SK-N-SH (cell line): ENCODE measurements around the gene PDE8A. TPM values are rescaled to one million over a fixed set of nuclear protein-coding genes. Genes with fewer than 3 reads are reported as not detected.
"Not testable (repeated sequence)": the region's sequence is repeated elsewhere in the genome, so short reads cannot be mapped to it uniquely, and the experiment has no call there.

Source experiments
- CTCF ChIA-PET: fragments of 300-600, 350-600 bp; formaldehyde crosslinking; extraction: SDS; loops from one replicate; lab custom pipeline; 2021; lab: Yijun Ruan, JAX
- POLR2A ChIA-PET: fragments of 350-600 bp; sonication (Branson Sonifier 250); formaldehyde crosslinking; extraction: SDS; loops from one replicate; lab custom pipeline; 2020; ENCODE audit warnings: antibody characterized with exemption, inconsistent platforms; lab: Yijun Ruan, JAX
- DNase-seq: peaks from one replicate; pipeline ENCODE4 v3.0.0; 2012
- H2AFZ ChIP-seq: fragments of 200-600 bp; sonication (generic); 2 replicates; pipeline ENCODE4 v1.8.1; 2016; ENCODE audit warnings: antibody characterized with exemption, mild to moderate bottlenecking, low read depth
- H3F3A ChIP-seq: fragments of 200-600 bp; sonication (generic); replicated peaks from 2 replicates; pipeline ENCODE3; 2016; ENCODE audit warnings: antibody characterized with exemption, mild to moderate bottlenecking; ENCODE audit not compliant: insufficient read depth
- H3K27ac ChIP-seq, 2 experiments: fragments of 200-500 bp in 1 of 2; fragments of 200-600 bp in 1 of 2; sonication (Bioruptor generic) in 1 of 2; sonication (generic), shearing (Covaris generic) in 1 of 2; 2 replicates each; pipeline versions ENCODE4 v1.5.1 to v1.6.1; 2014 to 2016; ENCODE audit warnings: low read depth in 2 of 2, inconsistent platforms in 1 of 2, low read length in 1 of 2, mild to moderate bottlenecking in 1 of 2, mixed read lengths in 1 of 2
- H3K27me3 ChIP-seq: fragments of 200-600 bp; sonication (generic), shearing (Covaris generic); 2 replicates; pipeline ENCODE4 v1.6.1; 2016; ENCODE audit warnings: mixed run types; ENCODE audit not compliant: insufficient read depth
- H3K36me3 ChIP-seq, 2 experiments: fragments of 200-500 bp in 1 of 2; fragments of 200-600 bp in 1 of 2; sonication (Bioruptor generic) in 1 of 2; sonication (generic) in 1 of 2; replicated peaks in 1 of 2; 2 replicates each; pipeline versions ENCODE3 to v1.5.1; 2014 to 2016; ENCODE audit warnings: low read length in 1 of 2, mild to moderate bottlenecking in 1 of 2; ENCODE audit not compliant: insufficient read depth in 2 of 2, control insufficient read depth in 1 of 2
- H3K4me1 ChIP-seq, 2 experiments: fragments of 200-500 bp in 1 of 2; fragments of 200-600 bp in 1 of 2; sonication (Bioruptor generic) in 1 of 2; sonication (generic), shearing (Covaris generic) in 1 of 2; 2 replicates each; pipeline versions ENCODE4 v1.5.1 to v1.6.1; 2014 to 2016; ENCODE audit warnings: low read depth in 1 of 2, low read length in 1 of 2, mixed run types in 1 of 2; ENCODE audit not compliant: insufficient read depth in 2 of 2, control insufficient read depth in 1 of 2
- H3K4me2 ChIP-seq: fragments of 200-600 bp; sonication (generic), shearing (Covaris generic); 2 replicates; pipeline ENCODE4 v1.6.1; 2017; ENCODE audit warnings: mixed run types
- H3K4me3 ChIP-seq, 2 experiments: fragments of 200-500 bp in 1 of 2; fragments of 200-600 bp in 1 of 2; sonication (Bioruptor generic) in 1 of 2; sonication (generic), shearing (Covaris generic) in 1 of 2; 2 replicates each; pipeline versions ENCODE4 v1.5.1 to v1.8.1; 2014 to 2016; ENCODE audit warnings: low read depth in 2 of 2, inconsistent platforms in 1 of 2, low read length in 1 of 2, mild to moderate bottlenecking in 1 of 2, mixed read lengths in 1 of 2, moderate library complexity in 1 of 2
- H3K79me2 ChIP-seq: fragments of 200-600 bp; sonication (generic); 2 replicates; pipeline ENCODE4 v1.8.1; 2017; ENCODE audit warnings: mild to moderate bottlenecking; ENCODE audit not compliant: insufficient read depth
- H3K9ac ChIP-seq: fragments of 200-600 bp; sonication (generic); 2 replicates; pipeline ENCODE4 v1.6.1; 2017; ENCODE audit warnings: mixed run types
- H3K9me2 ChIP-seq: fragments of 200-600 bp; sonication (generic); 2 replicates; pipeline ENCODE4 v1.6.1; 2017; ENCODE audit warnings: mixed run types
- H3K9me3 ChIP-seq: fragments of 200-600 bp; sonication (generic); 2 replicates; pipeline ENCODE4 v1.6.1; 2017; ENCODE audit warnings: mixed run types, mild to moderate bottlenecking, moderate library complexity
- H4K20me1 ChIP-seq: fragments of 200-600 bp; sonication (generic); 2 replicates; pipeline ENCODE4 v1.6.1; 2017; ENCODE audit warnings: mild to moderate bottlenecking, mixed run types; ENCODE audit not compliant: insufficient read depth
- EP300 ChIP-seq, 2 experiments: IDR thresholded peaks; 2 replicates each; pipeline versions ENCODE4 v1.4.0 to v1.6.1; 2012; ENCODE audit warnings: borderline replicate concordance in 1 of 2, low read depth in 1 of 2, low read length in 1 of 2
- FOSL2 ChIP-seq: IDR thresholded peaks from 2 replicates; pipeline ENCODE4 v1.4.0; 2012; ENCODE audit warnings: low read depth, mild to moderate bottlenecking, moderate library complexity, borderline replicate concordance
- FOXJ3 ChIP-seq: sonication (generic); formaldehyde crosslinking; IDR thresholded peaks from 2 replicates; pipeline ENCODE4 v1.5.1; 2020; ENCODE audit warnings: mild to moderate bottlenecking, missing genetic modification reagents
- FOXM1 ChIP-seq: IDR thresholded peaks from 2 replicates; pipeline ENCODE4 v1.4.0; 2012; ENCODE audit warnings: low read depth, mild to moderate bottlenecking
- NFIC ChIP-seq: IDR thresholded peaks from 2 replicates; pipeline ENCODE4 v1.4.0; 2012; ENCODE audit warnings: borderline replicate concordance
- POLR2AphosphoS5 ChIP-seq: IDR thresholded peaks from 2 replicates; pipeline ENCODE4 v1.6.1; 2012; ENCODE audit warnings: low read depth, low read length
- RAD21 ChIP-seq: IDR thresholded peaks from 2 replicates; pipeline ENCODE4 v1.6.1; 2012; ENCODE audit warnings: mild to moderate bottlenecking, low read length
- RCOR1 ChIP-seq: fragments of 150-350 bp; IDR thresholded peaks from 2 replicates; pipeline ENCODE4 v1.6.1; 2017; ENCODE audit warnings: antibody characterized with exemption, low read length
- RFX5 ChIP-seq: IDR thresholded peaks from 2 replicates; pipeline ENCODE4 v1.6.1; 2012; ENCODE audit warnings: mild to moderate bottlenecking, improper control_type of control experiment, low read length
- SIN3A ChIP-seq: IDR thresholded peaks from 2 replicates; pipeline ENCODE4 v1.6.1; 2012; ENCODE audit warnings: low read depth, mild to moderate bottlenecking, low read length, moderate library complexity, borderline replicate concordance
- SMC3 ChIP-seq: IDR thresholded peaks from 2 replicates; pipeline ENCODE4 v1.6.1; 2012; ENCODE audit warnings: low read depth, low read length, improper control_type of control experiment
- TCF12 ChIP-seq: IDR thresholded peaks from 2 replicates; pipeline ENCODE4 v1.4.0; 2012
- WGBS: methylation state at CpG from one replicate; pipeline ENCODE4 v1.1.6; 2017; ENCODE audit warnings: low lambda C conversion rate; 5-methylcytosine and 5-hydroxymethylcytosine counted together
- polyA plus RNA-seq, 3 experiments: library from polyadenylated mRNA; depleted of rRNA; stranded (reverse); fragments of >200 nt; gene quantifications; 2 replicates each; pipeline ENCODE4 v1.2.3, GENCODE V29; 2012
- TF ChIP-seq, protein P1 (sequence below): fragments of 150-350 bp; IDR thresholded peaks from 2 replicates; pipeline ENCODE4 v1.6.1; 2016; ENCODE audit warnings: mild to moderate bottlenecking, low read depth, low read length
- TF ChIP-seq, protein P2 (sequence below): fragments of 150-350 bp; IDR thresholded peaks from 2 replicates; pipeline ENCODE4 v1.6.1; 2017; ENCODE audit warnings: antibody characterized with exemption, low read length, low read depth, borderline replicate concordance
- TF ChIP-seq, protein P3 (sequence below): fragments of 200-600 bp; sonication (generic); IDR thresholded peaks from 2 replicates; pipeline ENCODE4 v1.6.1; 2017; ENCODE audit warnings: antibody characterized with exemption, mild to moderate bottlenecking, moderate library complexity
- TF ChIP-seq, protein P4 (sequence below): IDR thresholded peaks from 2 replicates; pipeline ENCODE4 v1.6.1; 2012; ENCODE audit warnings: mild to moderate bottlenecking, low read depth, low read length, moderate library complexity

PDE8A gene
- polyA plus RNA-seq, 1 of the 3 experiments (the other 2 are of a cell fraction) = 13.4 TPM

DNA sequence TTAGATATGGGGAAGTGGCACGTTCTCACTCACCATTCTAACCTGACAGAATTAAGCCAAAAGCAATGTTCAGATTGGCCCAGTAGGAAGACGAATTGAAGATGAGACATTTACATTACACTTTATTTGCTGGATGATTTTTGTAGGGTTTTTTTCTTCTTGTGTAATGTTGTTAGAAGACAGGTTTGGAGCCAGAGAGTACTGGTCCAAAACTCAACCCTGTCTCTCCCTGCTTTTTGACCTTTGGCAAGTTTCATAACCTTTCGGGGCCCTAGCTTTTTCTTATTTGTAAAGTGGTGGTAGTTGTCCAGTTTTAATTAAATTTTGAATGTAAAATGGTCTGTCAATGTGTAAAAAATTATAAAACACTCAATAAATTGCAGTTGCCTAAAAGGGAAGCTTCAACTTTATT lies 29.5 kb downstream of the PDE8A start (continued):
- TF ChIP-seq, protein P1, sequence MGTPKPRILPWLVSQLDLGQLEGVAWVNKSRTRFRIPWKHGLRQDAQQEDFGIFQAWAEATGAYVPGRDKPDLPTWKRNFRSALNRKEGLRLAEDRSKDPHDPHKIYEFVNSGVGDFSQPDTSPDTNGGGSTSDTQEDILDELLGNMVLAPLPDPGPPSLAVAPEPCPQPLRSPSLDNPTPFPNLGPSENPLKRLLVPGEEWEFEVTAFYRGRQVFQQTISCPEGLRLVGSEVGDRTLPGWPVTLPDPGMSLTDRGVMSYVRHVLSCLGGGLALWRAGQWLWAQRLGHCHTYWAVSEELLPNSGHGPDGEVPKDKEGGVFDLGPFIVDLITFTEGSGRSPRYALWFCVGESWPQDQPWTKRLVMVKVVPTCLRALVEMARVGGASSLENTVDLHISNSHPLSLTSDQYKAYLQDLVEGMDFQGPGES = no peak

DNA sequence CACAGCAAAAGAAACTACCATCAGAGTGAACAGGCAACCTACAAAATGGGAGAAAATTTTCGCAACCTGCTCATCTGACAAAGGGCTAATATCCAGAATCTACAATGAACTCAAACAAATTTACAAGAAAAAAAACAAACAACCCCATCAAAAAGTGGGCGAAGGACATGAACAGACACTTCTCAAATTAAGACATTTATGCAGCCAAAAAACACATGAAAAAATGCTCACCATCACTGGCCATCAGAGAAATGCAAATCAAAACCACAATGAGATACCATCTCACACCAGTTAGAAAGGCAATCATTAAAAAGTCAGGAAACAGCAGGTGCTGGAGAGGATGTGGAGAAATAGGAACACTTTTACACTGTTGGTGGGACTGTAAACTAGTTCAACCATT lies 30.1 kb downstream of the PDE8A start:
- CTCF ChIA-PET = interaction anchor here (1.3 to 1.4 kb wide), 2 partner anchors 32 to 33 kb away, joined by 3 to 4 read pairs; no protein-coding TSS in a partner anchor
- H4K20me1 ChIP-seq = peaks cover 20% of the 10 kb centered on the region; the same call in 1 of the 2 replicates
- H3K4me2 ChIP-seq, H3K9me2 ChIP-seq, H3K9me3 ChIP-seq, H3K27me3 ChIP-seq, H3K27ac ChIP-seq, H3K36me3 ChIP-seq, H2AFZ ChIP-seq, DNase-seq, H3K9ac ChIP-seq, H3F3A ChIP-seq, POLR2A ChIA-PET, H3K4me3 ChIP-seq: not testable (repeated sequence)
- H3K4me1 ChIP-seq = peaks cover 9 to 19% of the 10 kb centered on the region in 2 experiments; a peak in 3 of 4 replicates
- WGBS = 87% methylated on average over 2 of the region's 2 CpGs
- H3K79me2 ChIP-seq = peaks cover 87% of the 10 kb centered on the region

DNA sequence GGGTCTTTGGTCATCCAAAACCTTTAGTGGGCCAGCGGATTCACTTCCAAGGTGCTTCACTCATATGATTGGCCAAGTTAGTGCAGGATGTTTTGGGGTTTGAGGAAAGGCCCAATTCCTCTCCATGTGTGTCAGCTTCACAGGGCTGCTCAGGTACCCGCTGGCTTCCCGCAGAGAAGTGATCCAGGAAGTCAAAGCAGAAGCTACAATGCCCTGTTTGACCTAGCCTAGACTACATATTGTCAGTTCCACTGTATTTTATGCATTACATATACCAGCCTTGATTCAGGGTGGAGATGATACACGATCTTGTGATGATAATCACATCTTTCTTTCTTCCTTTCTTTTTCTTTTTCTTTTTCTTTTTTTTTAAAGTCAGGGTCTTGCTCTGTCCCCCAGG lies 32.1 kb downstream of the PDE8A start:
- Histone ChIP-seq H3K4me1 (peaks cover 4 to 17% of the 10 kb centered on the region in 2 experiments; a peak in 3 of 4 replicates), H2AFZ (no peak overlapping the region), H3K9me3 (no peaks in the 10 kb centered on the region), H3K4me3 (no peak overlapping the region), H3K79me2 (peaks cover 84% of the 10 kb centered on the region), H3K27me3 (no peaks in the 10 kb centered on the region), H3K36me3 (no peaks in the 10 kb centered on the region), H3K27ac (no peak overlapping the region), H3K9me2 (no peaks in the 10 kb centered on the region), H4K20me1 (peaks cover 13% of the 10 kb centered on the region; the same call in 1 of the 2 replicates), H3F3A (no peaks in the 10 kb centered on the region), H3K9ac (no peak overlapping the region), H3K4me2 (no peak overlapping the region)
- no peak for DNase-seq
- POLR2A ChIA-PET = no interaction called here
- 90% methylated on average over 2 of the region's 4 CpGs for WGBS
- CTCF ChIA-PET = interaction anchor here (1.1 to 1.2 kb wide), 2 partner anchors 8 to 23 kb away, joined by 4 read pairs; no protein-coding TSS in a partner anchor
- TF ChIP-seq SMC3 (no peak), SIN3A (no peak), NFIC (no peak), FOXM1 (no peak), TCF12 (no peak), RFX5 (no peak), FOSL2 (no peak), RAD21 (no peak), FOXJ3 (CRISPR knock-in tag) (no peak), RCOR1 (no peak), EP300 (IDR thresholded peaks at IDR 0.05; ENCODE audit: borderline replicate concordance in 1 of 2, low read depth in 1 of 2, low read length in 1 of 2) (no peak), POLR2AphosphoS5 (no peak)
- TF ChIP-seq, protein P2, sequence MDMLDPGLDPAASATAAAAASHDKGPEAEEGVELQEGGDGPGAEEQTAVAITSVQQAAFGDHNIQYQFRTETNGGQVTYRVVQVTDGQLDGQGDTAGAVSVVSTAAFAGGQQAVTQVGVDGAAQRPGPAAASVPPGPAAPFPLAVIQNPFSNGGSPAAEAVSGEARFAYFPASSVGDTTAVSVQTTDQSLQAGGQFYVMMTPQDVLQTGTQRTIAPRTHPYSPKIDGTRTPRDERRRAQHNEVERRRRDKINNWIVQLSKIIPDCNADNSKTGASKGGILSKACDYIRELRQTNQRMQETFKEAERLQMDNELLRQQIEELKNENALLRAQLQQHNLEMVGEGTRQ = no peak
- TF ChIP-seq, protein P3, sequence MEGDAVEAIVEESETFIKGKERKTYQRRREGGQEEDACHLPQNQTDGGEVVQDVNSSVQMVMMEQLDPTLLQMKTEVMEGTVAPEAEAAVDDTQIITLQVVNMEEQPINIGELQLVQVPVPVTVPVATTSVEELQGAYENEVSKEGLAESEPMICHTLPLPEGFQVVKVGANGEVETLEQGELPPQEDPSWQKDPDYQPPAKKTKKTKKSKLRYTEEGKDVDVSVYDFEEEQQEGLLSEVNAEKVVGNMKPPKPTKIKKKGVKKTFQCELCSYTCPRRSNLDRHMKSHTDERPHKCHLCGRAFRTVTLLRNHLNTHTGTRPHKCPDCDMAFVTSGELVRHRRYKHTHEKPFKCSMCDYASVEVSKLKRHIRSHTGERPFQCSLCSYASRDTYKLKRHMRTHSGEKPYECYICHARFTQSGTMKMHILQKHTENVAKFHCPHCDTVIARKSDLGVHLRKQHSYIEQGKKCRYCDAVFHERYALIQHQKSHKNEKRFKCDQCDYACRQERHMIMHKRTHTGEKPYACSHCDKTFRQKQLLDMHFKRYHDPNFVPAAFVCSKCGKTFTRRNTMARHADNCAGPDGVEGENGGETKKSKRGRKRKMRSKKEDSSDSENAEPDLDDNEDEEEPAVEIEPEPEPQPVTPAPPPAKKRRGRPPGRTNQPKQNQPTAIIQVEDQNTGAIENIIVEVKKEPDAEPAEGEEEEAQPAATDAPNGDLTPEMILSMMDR = no peak
- TF ChIP-seq, protein P4, sequence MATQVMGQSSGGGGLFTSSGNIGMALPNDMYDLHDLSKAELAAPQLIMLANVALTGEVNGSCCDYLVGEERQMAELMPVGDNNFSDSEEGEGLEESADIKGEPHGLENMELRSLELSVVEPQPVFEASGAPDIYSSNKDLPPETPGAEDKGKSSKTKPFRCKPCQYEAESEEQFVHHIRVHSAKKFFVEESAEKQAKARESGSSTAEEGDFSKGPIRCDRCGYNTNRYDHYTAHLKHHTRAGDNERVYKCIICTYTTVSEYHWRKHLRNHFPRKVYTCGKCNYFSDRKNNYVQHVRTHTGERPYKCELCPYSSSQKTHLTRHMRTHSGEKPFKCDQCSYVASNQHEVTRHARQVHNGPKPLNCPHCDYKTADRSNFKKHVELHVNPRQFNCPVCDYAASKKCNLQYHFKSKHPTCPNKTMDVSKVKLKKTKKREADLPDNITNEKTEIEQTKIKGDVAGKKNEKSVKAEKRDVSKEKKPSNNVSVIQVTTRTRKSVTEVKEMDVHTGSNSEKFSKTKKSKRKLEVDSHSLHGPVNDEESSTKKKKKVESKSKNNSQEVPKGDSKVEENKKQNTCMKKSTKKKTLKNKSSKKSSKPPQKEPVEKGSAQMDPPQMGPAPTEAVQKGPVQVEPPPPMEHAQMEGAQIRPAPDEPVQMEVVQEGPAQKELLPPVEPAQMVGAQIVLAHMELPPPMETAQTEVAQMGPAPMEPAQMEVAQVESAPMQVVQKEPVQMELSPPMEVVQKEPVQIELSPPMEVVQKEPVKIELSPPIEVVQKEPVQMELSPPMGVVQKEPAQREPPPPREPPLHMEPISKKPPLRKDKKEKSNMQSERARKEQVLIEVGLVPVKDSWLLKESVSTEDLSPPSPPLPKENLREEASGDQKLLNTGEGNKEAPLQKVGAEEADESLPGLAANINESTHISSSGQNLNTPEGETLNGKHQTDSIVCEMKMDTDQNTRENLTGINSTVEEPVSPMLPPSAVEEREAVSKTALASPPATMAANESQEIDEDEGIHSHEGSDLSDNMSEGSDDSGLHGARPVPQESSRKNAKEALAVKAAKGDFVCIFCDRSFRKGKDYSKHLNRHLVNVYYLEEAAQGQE = no peak
